RKO (cell line): ENCODE data around the gene NCAPD2.

Experiments
- DNase-seq: peaks from one replicate; pipeline ENCODE4 v3.0.0-alpha.2; 2016; ENCODE audit warnings: low spot score

NCAPD2 gene

GRCh38 chr12:6574576-6575295 is 80.8 kb downstream of the NCAPD2 start:
- no peak for DNase-seq

- no peak for DNase-seq
These were observed 81.7 kb downstream of the NCAPD2 start for GRCh38 chr12:6575648-6576047.
